A549 (cell line): ENCODE measurements around the gene PLCL1. TPM values are rescaled to one million over a fixed set of nuclear protein-coding genes. Genes with fewer than 3 reads are reported as not detected.

ENCODE experiments used
- ATAC-seq, 2 experiments: fragments of 200-7000 bp in 1 of 2; fragments of >200 bp in 1 of 2; cut with Nextera tagmentation in 1 of 2; cut with Tn5 transposase in 1 of 2; 3 replicates each; pipeline versions ENCODE4 v1.8.0 to v1.9.1; 2018 to 2020; ENCODE audit warnings: mild to moderate bottlenecking in 1 of 2, moderate library complexity in 1 of 2
- CTCF ChIA-PET: fragments of 300-600 bp; sonication (Branson Sonifier 250); formaldehyde crosslinking; extraction: SDS; loops from one replicate; lab custom pipeline; 2021; ENCODE audit warnings: antibody characterized with exemption, inconsistent platforms; lab: Yijun Ruan, JAX
- POLR2A ChIA-PET: fragments of 350-600 bp; formaldehyde crosslinking; extraction: SDS; loops from one replicate; lab custom pipeline; 2021; ENCODE audit warnings: antibody characterized with exemption, inconsistent platforms; lab: Yijun Ruan, JAX
- DNase-seq, 2 experiments: peaks; one replicate each; pipeline versions ENCODE4 v3.0.0 to v3.0.0-alpha.2; 2011 to 2016; ENCODE audit warnings: low read depth in 1 of 2, low spot score in 1 of 2
- FAIRE-seq: peaks from 2 replicates; lab custom pipeline; 2011; peaks lifted over from hg19 to GRCh38; lab: Jason Lieb, UNC
- H3K27ac ChIP-seq, 2 experiments: fragments of >200 bp; sonication (Bioruptor Twin); formaldehyde crosslinking; 3 replicates each; pipeline ENCODE4 v1.5.1; 2016 to 2017
- H3K4me1 ChIP-seq: fragments of >200 bp; sonication (Bioruptor Twin); formaldehyde crosslinking; 3 replicates; pipeline ENCODE4 v1.6.1; 2016
- H3K4me2 ChIP-seq: fragments of >200 bp; sonication (Bioruptor Twin); formaldehyde crosslinking; 3 replicates; pipeline ENCODE4 v1.6.1; 2016
- H3K4me3 ChIP-seq: fragments of >200 bp; sonication (Bioruptor Twin); formaldehyde crosslinking; 3 replicates; pipeline ENCODE4 v1.5.1; 2016
- H3K9me3 ChIP-seq: fragments of >200 bp; sonication (Bioruptor Twin); formaldehyde crosslinking; 3 replicates; pipeline ENCODE4 v1.6.1; 2016
- BHLHE40 ChIP-seq: IDR thresholded peaks from 2 replicates; pipeline ENCODE4 v1.6.1; 2012; ENCODE audit warnings: low read depth, low read length, inconsistent platforms
- CHD2 ChIP-seq: fragments of 150-350 bp; IDR thresholded peaks from 2 replicates; pipeline ENCODE4 v1.6.1; 2014; ENCODE audit warnings: low read length; ENCODE audit not compliant: partially characterized antibody
- CHD4 ChIP-seq: fragments of 200-600 bp; sonication (generic); IDR thresholded peaks from 2 replicates; pipeline ENCODE4 v1.6.1; 2016; ENCODE audit warnings: antibody characterized with exemption, mild to moderate bottlenecking, borderline replicate concordance
- EHF ChIP-seq: fragments of 250-450 bp; sonication (Bioruptor Pico); IDR thresholded peaks from 2 replicates; pipeline ENCODE4 v1.5.0; 2020; ENCODE audit warnings: mild to moderate bottlenecking
- ELK1 ChIP-seq: fragments of 150-350 bp; IDR thresholded peaks from 2 replicates; pipeline ENCODE4 v1.6.1; 2014; ENCODE audit warnings: low read depth, mild to moderate bottlenecking, low read length
- EP300 ChIP-seq, 2 experiments: fragments of >200 bp; sonication (Bioruptor Twin); formaldehyde crosslinking; IDR thresholded peaks; 2 replicates in 1 of 2; 3 replicates in 1 of 2; pipeline ENCODE4 v1.6.1; 2016 to 2017
- ESRRA ChIP-seq: fragments of 150-350 bp; IDR thresholded peaks from 2 replicates; pipeline ENCODE4 v1.6.1; 2014; ENCODE audit warnings: mild to moderate bottlenecking, low read length, borderline replicate concordance
- FOSL2 ChIP-seq, 2 experiments: fragments of 450-650 bp in 1 of 2; fragments of >200 bp in 1 of 2; sonication (Bioruptor Twin) in 1 of 2; formaldehyde crosslinking; IDR thresholded peaks; 2 replicates each; pipeline versions ENCODE4 v1.5.0 to v1.6.1; 2016 to 2020; ENCODE audit warnings: mild to moderate bottlenecking in 1 of 2, moderate library complexity in 1 of 2
- HOXB13 ChIP-seq: fragments of 250-450 bp; sonication (Bioruptor Pico); IDR thresholded peaks from 2 replicates; pipeline ENCODE4 v1.5.0; 2020; ENCODE audit warnings: low read depth, mild to moderate bottlenecking, moderate library complexity
- JUNB ChIP-seq: fragments of >200 bp; sonication (Bioruptor Twin); formaldehyde crosslinking; IDR thresholded peaks from 2 replicates; pipeline ENCODE4 v1.6.1; 2016
- MYC ChIP-seq: IDR thresholded peaks from 2 replicates; pipeline ENCODE4 v1.6.1; 2012; ENCODE audit warnings: mild to moderate bottlenecking, inconsistent platforms, low read length, improper control_type of control experiment, borderline replicate concordance
- NPAS2 ChIP-seq: fragments of 250-450 bp; sonication (Bioruptor Pico); IDR thresholded peaks from 2 replicates; pipeline ENCODE4 v1.8.0; 2022; ENCODE audit warnings: mild to moderate bottlenecking, moderate library complexity, borderline replicate concordance
- POLR2A ChIP-seq: IDR thresholded peaks from 2 replicates; pipeline ENCODE4 v1.6.1; 2012; ENCODE audit warnings: mild to moderate bottlenecking, low read length
- POLR2AphosphoS2 ChIP-seq: conservative IDR thresholded peaks from 2 replicates; pipeline ENCODE4 v1.6.1; 2012; ENCODE audit warnings: low read length, improper control_type of control experiment, inconsistent platforms
- RAD21 ChIP-seq, 2 experiments: fragments of >200 bp in 1 of 2; sonication (Bioruptor Twin) in 1 of 2; formaldehyde crosslinking in 1 of 2; IDR thresholded peaks in 1 of 2; conservative IDR thresholded peaks in 1 of 2; 2 replicates in 1 of 2; 3 replicates in 1 of 2; pipeline ENCODE4 v1.6.1; 2012 to 2018; ENCODE audit warnings: inconsistent platforms in 1 of 2
- RCOR1 ChIP-seq: fragments of 150-350 bp; IDR thresholded peaks from 2 replicates; pipeline ENCODE4 v1.6.1; 2014; ENCODE audit warnings: antibody characterized with exemption, low read length, low read depth
- REST ChIP-seq: fragments of 200-600 bp; sonication (generic); IDR thresholded peaks from 2 replicates; pipeline ENCODE4 v1.6.1; 2016; ENCODE audit warnings: antibody characterized with exemption, mild to moderate bottlenecking, moderate library complexity
- SREBF2 ChIP-seq: fragments of 450-650 bp; IDR thresholded peaks from 2 replicates; pipeline ENCODE4 v1.6.1; 2014; ENCODE audit warnings: mild to moderate bottlenecking, moderate library complexity
- TFCP2L1 ChIP-seq: fragments of 250-450 bp; sonication (Bioruptor Pico); IDR thresholded peaks from 2 replicates; pipeline ENCODE4 v1.5.0; 2021; ENCODE audit warnings: mild to moderate bottlenecking
- ZNF302 ChIP-seq: fragments of 250-450 bp; sonication (Bioruptor Pico); IDR thresholded peaks from 2 replicates; pipeline ENCODE4 v1.9.0; 2021; ENCODE audit warnings: inconsistent platforms, mild to moderate bottlenecking, moderate library complexity
- ZSCAN20 ChIP-seq: fragments of 250-450 bp; sonication (Bioruptor Pico); IDR thresholded peaks from 2 replicates; pipeline ENCODE4 v1.8.0; 2022; ENCODE audit warnings: mild to moderate bottlenecking, moderate library complexity
- WGBS: methylation state at CpG from one replicate; pipeline ENCODE4 v1.1.6; 2017; ENCODE audit errors: missing lambda C conversion rate; 5-methylcytosine and 5-hydroxymethylcytosine counted together
- polyA plus RNA-seq, 4 experiments: library from polyadenylated mRNA; depleted of rRNA in 3 of 4; stranded (reverse); fragments of >200 nt; fragmentation: RNase III in 1 of 4; extraction: RNeasy Plus Mini Kit Qiagen cat#74134 plus additional on column Dnase treatment in 1 of 4; gene quantifications; 2 replicates in 3 of 4; 3 replicates in 1 of 4; pipeline ENCODE4 v1.2.3, GENCODE V29; 2011 to 2017
- TF ChIP-seq, protein P1 (sequence below): fragments of >200 bp; sonication (Bioruptor Twin); formaldehyde crosslinking; IDR thresholded peaks from 3 replicates; pipeline ENCODE4 v1.5.1; 2016
- TF ChIP-seq, protein P2 (sequence below): fragments of >200 bp; sonication (Bioruptor Twin); formaldehyde crosslinking; IDR thresholded peaks from 2 replicates; pipeline ENCODE4 v1.6.1; 2016
- TF ChIP-seq, protein P3 (sequence below): fragments of 450-650 bp; IDR thresholded peaks from 2 replicates; pipeline ENCODE4 v1.6.1; 2014; ENCODE audit warnings: antibody characterized with exemption

Gene PLCL1
- polyA plus RNA-seq, 2 of the 4 experiments (the other 2 are of a cell fraction), result 0.03 TPM

DNA sequence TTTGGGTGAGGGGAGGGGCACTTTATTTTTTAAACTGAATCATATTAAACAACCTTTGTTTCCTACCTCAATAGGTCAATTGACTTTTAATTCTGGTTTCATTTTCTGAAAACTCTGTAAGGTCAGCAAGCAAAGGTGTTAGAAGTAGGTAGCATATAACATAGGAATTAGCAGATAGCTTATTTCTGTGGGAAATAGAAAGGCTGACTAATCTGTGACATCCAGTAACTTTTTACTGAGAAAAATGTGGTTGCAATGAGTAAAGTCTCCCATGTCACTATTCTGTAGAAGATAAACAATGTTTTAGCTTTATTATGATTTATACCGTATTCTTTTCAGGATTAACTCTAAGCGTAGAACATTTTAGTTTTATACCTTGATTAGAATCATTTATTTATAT lies 240.4 kb downstream of the PLCL1 start:
- Histone ChIP-seq H3K9me3 (no peaks in the 10 kb centered on the region), H3K4me3 (no peak overlapping the region), H3K4me1 (no peaks in the 10 kb centered on the region), H3K4me2 (no peak overlapping the region), H3K27ac (no peak overlapping the region)
- ATAC-seq (no peak), FAIRE-seq (no peak), DNase-seq (no peak)
- 35% methylated on average over 2 of the region's 2 CpGs for WGBS
- TF ChIP-seq, protein P1, sequence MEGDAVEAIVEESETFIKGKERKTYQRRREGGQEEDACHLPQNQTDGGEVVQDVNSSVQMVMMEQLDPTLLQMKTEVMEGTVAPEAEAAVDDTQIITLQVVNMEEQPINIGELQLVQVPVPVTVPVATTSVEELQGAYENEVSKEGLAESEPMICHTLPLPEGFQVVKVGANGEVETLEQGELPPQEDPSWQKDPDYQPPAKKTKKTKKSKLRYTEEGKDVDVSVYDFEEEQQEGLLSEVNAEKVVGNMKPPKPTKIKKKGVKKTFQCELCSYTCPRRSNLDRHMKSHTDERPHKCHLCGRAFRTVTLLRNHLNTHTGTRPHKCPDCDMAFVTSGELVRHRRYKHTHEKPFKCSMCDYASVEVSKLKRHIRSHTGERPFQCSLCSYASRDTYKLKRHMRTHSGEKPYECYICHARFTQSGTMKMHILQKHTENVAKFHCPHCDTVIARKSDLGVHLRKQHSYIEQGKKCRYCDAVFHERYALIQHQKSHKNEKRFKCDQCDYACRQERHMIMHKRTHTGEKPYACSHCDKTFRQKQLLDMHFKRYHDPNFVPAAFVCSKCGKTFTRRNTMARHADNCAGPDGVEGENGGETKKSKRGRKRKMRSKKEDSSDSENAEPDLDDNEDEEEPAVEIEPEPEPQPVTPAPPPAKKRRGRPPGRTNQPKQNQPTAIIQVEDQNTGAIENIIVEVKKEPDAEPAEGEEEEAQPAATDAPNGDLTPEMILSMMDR, result no peak
- TF ChIP-seq NPAS2 (CRISPR knock-in tag) (no peak), SREBF2 (no peak), FOSL2 (IDR thresholded peaks at IDR 0.05) (no peak), FOSL2 (CRISPR knock-in tag; IDR thresholded peaks at IDR 0.05) (no peak), ELK1 (no peak), TFCP2L1 (CRISPR knock-in tag) (no peak), BHLHE40 (no peak), RAD21 (conservative IDR thresholded peaks at IDR 0.05 in 1 of 2, IDR thresholded peaks at IDR 0.05 in 1 of 2) (no peak), CHD2 (no peak)
- TF ChIP-seq, protein P2, sequence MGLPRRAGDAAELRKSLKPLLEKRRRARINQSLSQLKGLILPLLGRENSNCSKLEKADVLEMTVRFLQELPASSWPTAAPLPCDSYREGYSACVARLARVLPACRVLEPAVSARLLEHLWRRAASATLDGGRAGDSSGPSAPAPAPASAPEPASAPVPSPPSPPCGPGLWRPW, result no peak
- ChIA-PET CTCF (no interaction called here), POLR2A (no interaction called here)

DNA sequence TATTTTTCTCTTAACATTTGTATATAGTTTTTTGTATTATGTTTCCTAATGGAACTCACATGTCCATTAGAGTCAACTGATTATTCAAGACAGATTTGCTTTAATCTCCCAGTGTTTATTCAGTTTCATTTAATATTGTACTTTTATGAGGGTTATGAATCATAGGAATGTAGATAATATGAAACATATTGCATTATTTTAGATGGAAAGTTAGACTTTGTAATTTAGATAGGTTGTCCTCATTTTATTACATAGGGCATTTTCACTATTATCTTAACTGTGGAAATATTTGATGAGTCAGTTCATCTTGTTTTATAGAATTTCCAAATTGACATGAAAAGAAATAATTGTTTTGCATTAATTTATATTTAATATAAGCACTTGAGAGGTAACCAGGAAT lies 240.8 kb downstream of the PLCL1 start:
- DNase-seq (no peak), ATAC-seq (no peak), FAIRE-seq (no peak)
- Histone ChIP-seq H3K4me1 (no peaks in the 10 kb centered on the region), H3K9me3 (no peaks in the 10 kb centered on the region), H3K27ac (no peak overlapping the region), H3K4me3 (no peak overlapping the region), H3K4me2 (no peak overlapping the region)
- CTCF ChIA-PET, result no interaction called here
- POLR2A ChIA-PET, result no interaction called here
- TF ChIP-seq, protein P3, sequence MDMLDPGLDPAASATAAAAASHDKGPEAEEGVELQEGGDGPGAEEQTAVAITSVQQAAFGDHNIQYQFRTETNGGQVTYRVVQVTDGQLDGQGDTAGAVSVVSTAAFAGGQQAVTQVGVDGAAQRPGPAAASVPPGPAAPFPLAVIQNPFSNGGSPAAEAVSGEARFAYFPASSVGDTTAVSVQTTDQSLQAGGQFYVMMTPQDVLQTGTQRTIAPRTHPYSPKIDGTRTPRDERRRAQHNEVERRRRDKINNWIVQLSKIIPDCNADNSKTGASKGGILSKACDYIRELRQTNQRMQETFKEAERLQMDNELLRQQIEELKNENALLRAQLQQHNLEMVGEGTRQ, result no peak
- TF ChIP-seq, protein P1, result no peak
- no peak for TF ChIP-seq CHD4
- no peak for TF ChIP-seq ESRRA
- TF ChIP-seq SREBF2, result no peak
- no peak for TF ChIP-seq ZSCAN20
- no peak for TF ChIP-seq RAD21 (conservative IDR thresholded peaks at IDR 0.05 in 1 of 2, IDR thresholded peaks at IDR 0.05 in 1 of 2)
- TF ChIP-seq POLR2AphosphoS2, result no peak
- TF ChIP-seq ZNF302 (CRISPR knock-in tag), result no peak
- TF ChIP-seq HOXB13 (CRISPR knock-in tag), result no peak
- no peak for TF ChIP-seq REST
- TF ChIP-seq ELK1, result no peak
- no peak for TF ChIP-seq EHF
- TF ChIP-seq JUNB, result no peak
- no peak for TF ChIP-seq MYC
- TF ChIP-seq EP300 (IDR thresholded peaks at IDR 0.05), result no peak
- TF ChIP-seq POLR2A, result no peak
- no peak for TF ChIP-seq BHLHE40
- TF ChIP-seq RCOR1, result no peak
